B cell (primary cell): Measurements from ENCODE around the gene SRRM5. TPM values are rescaled to one million over a fixed set of nuclear protein-coding genes. Genes with fewer than 3 reads are reported as not detected.

Experiments used
- ATAC-seq: fragments of 200-7000 bp; cut with Tn5 transposase; one replicate; pipeline ENCODE4 v1.10.0; 2021; ENCODE audit warnings: low read depth, mild to moderate bottlenecking, moderate number of reproducible peaks, moderate library complexity
- CTCF ChIA-PET: fragments of 350-600 bp; sonication (Branson Sonifier 250); formaldehyde crosslinking; loops from one replicate; lab custom pipeline; 2021; ENCODE audit warnings: antibody characterized with exemption, inconsistent platforms; lab: Charles Lee
- POLR2A ChIA-PET: fragments of 350-600 bp; sonication (Branson Sonifier 250); formaldehyde crosslinking; loops from one replicate; lab custom pipeline; 2021; ENCODE audit warnings: antibody characterized with exemption; lab: Charles Lee
- DNase-seq: peaks from one replicate; pipeline ENCODE4 v3.0.0; 2013
- H2AFZ ChIP-seq: 2 replicates; pipeline ENCODE4 v1.6.1; 2012; ENCODE audit warnings: mild to moderate bottlenecking, low read depth, low read length; ENCODE audit not compliant: insufficient read depth, poor library complexity, severe bottlenecking
- H3K27ac ChIP-seq, 2 donors: 1 replicate in 1 of 2; 2 replicates in 1 of 2; pipeline ENCODE4 v1.5.1; 2012 to 2013; ENCODE audit warnings: low read length in 2 of 2, mild to moderate bottlenecking in 2 of 2, moderate library complexity in 1 of 2
- H3K27me3 ChIP-seq, 4 experiments: fragments of 200-600 bp in 1 of 4; sonication (generic) in 1 of 4; replicated peaks in 1 of 4; 1 replicate in 2 of 4; 2 replicates in 2 of 4; pipeline versions ENCODE4 v1.6.1 to v1.7.0; 2013 to 2016; ENCODE audit warnings: low read length in 3 of 4, mild to moderate bottlenecking in 2 of 4, mixed read lengths in 1 of 4, moderate library complexity in 1 of 4; ENCODE audit not compliant: insufficient read depth in 4 of 4, control insufficient read depth in 3 of 4; ENCODE audit errors: control extremely low read depth in 1 of 4
- H3K36me3 ChIP-seq, 2 experiments: replicated peaks in 1 of 2; 1 replicate in 1 of 2; 2 replicates in 1 of 2; pipeline versions ENCODE4 v1.6.1 to v1.7.1; 2013; ENCODE audit warnings: low read length in 1 of 2; ENCODE audit not compliant: insufficient read depth in 2 of 2, control insufficient read depth in 1 of 2; ENCODE audit errors: control extremely low read depth in 1 of 2, extremely low read depth in 1 of 2
- H3K4me1 ChIP-seq, 2 donors: fragments of 200-600 bp in 1 of 2; sonication (generic) in 1 of 2; 1 replicate in 1 of 2; 2 replicates in 1 of 2; pipeline versions ENCODE4 v1.5.1 to v1.6.1; 2013 to 2017; ENCODE audit warnings: low read length in 2 of 2; ENCODE audit not compliant: control insufficient read depth in 2 of 2, insufficient read depth in 2 of 2
- H3K4me2 ChIP-seq: replicated peaks from 2 replicates; pipeline ENCODE3; 2012; ENCODE audit warnings: mild to moderate bottlenecking, low read depth, low read length; ENCODE audit not compliant: poor library complexity, severe bottlenecking
- H3K4me3 ChIP-seq, 5 experiments: fragments of 200-600 bp in 1 of 5; sonication (generic) in 1 of 5; 1 replicate in 3 of 5; 2 replicates in 2 of 5; pipeline versions ENCODE4 v1.5.1 to v1.7.0; 2011 to 2016; ENCODE audit warnings: low read length in 4 of 5, mild to moderate bottlenecking in 4 of 5, low read depth in 2 of 5, control low read depth in 1 of 5, moderate library complexity in 1 of 5; ENCODE audit not compliant: insufficient read depth in 1 of 5; ENCODE audit errors: control extremely low read depth in 1 of 5, extremely low read depth in 1 of 5
- H3K79me2 ChIP-seq: fragments of 200-600 bp; sonication (generic); one replicate; pipeline ENCODE4 v1.6.0; 2016; ENCODE audit warnings: low read length; ENCODE audit not compliant: control insufficient read depth, insufficient read depth
- H3K9ac ChIP-seq: fragments of 200-600 bp; sonication (generic); 2 replicates; pipeline ENCODE4 v1.6.1; 2017; ENCODE audit warnings: mild to moderate bottlenecking, low read length, moderate library complexity
- H3K9me3 ChIP-seq, 3 donors: one replicate each; pipeline versions ENCODE4 v1.6.1 to v1.7.1; 2013; ENCODE audit warnings: low read length in 2 of 3; ENCODE audit not compliant: control insufficient read depth in 2 of 3, insufficient read depth in 1 of 3; ENCODE audit errors: control extremely low read depth in 1 of 3
- H4K20me1 ChIP-seq: 2 replicates; pipeline ENCODE4 v1.6.0; 2012; ENCODE audit warnings: mild to moderate bottlenecking, low read length; ENCODE audit not compliant: insufficient read depth, control insufficient read depth, poor library complexity, severe bottlenecking
- H3K27ac Mint-ChIP-seq: one replicate; pipeline ENCODE4 v1.8.0; 2021; ENCODE audit warnings: mixed read lengths
- H3K27me3 Mint-ChIP-seq: one replicate; pipeline ENCODE4 v1.8.0; 2021; ENCODE audit warnings: mixed read lengths
- H3K4me1 Mint-ChIP-seq: one replicate; pipeline ENCODE4 v1.8.0; 2021; ENCODE audit warnings: mixed read lengths
- H3K4me3 Mint-ChIP-seq: one replicate; pipeline ENCODE4 v1.8.0; 2021; ENCODE audit warnings: mixed read lengths
- H3K9me3 Mint-ChIP-seq: one replicate; pipeline ENCODE4 v1.8.0; 2022; ENCODE audit warnings: mixed read lengths; ENCODE audit not compliant: insufficient read depth
- CTCF ChIP-seq: fragments of 200-600 bp; IDR thresholded peaks from one replicate; pipeline ENCODE4 v1.8.0; 2022; ENCODE audit warnings: antibody characterized with exemption, mild to moderate bottlenecking
- EZH2 ChIP-seq: IDR thresholded peaks from 2 replicates; pipeline ENCODE4 v1.6.1; 2012; ENCODE audit warnings: borderline replicate concordance, low read depth, mild to moderate bottlenecking, moderate library complexity, low read length; ENCODE audit not compliant: insufficient read depth, poor library complexity, severe bottlenecking
- WGBS: methylation state at CpG from one replicate; pipeline ENCODE4 v1.1.5; 2013; ENCODE audit warnings: missing lambda C conversion rate; ENCODE audit not compliant: insufficient coverage; 5-methylcytosine and 5-hydroxymethylcytosine counted together
- intact Hi-C: fragments of 100-400 bp; cut with micrococcal nuclease; formaldehyde crosslinking; loops from one replicate; pipeline ENCODE4 v1.10.0; 2022
- polyA plus RNA-seq: library from polyadenylated mRNA; depleted of rRNA; stranded (reverse); fragments of >200 nt; gene quantifications from 2 replicates; pipeline ENCODE4 v1.2.3, GENCODE V29; 2012
- total RNA-seq, 2 donors: library from RNA; stranded (reverse); fragments of 120-200 nt in 1 of 2; gene quantifications; 1 replicate in 1 of 2; 2 replicates in 1 of 2; pipeline versions ENCODE4 v1.2.3 to v1.2.4, GENCODE V29; 2013 to 2022

SRRM5 gene
- total and polyA plus RNA-seq, 2 donors (not counting 1 experiment from before 2014, with no cell fraction given): 0.64 to 1.4 TPM

- Histone ChIP-seq H3K9ac (no peak overlapping the region), H3K4me1 (peaks cover 3 to 8% of the 10 kb centered on the region in 2 donors), H3K9me3 (no peaks in the 10 kb centered on the region), H3K79me2 (peaks cover 32% of the 10 kb centered on the region), H3K36me3 (peaks cover 0 to 26% of the 10 kb centered on the region in 2 experiments), H3K4me3 (no peak overlapping the region), H4K20me1 (peaks cover 6% of the 10 kb centered on the region), H3K4me2 (no peak overlapping the region), H3K27me3 (no peaks in the 10 kb centered on the region), H3K27ac (no peak overlapping the region), H2AFZ (no peak overlapping the region)
- no peak for ATAC-seq
- Mint-ChIP-seq H3K4me1 (peaks cover 4% of the 10 kb centered on the region), H3K27ac (no peak overlapping the region), H3K4me3 (no peak overlapping the region), H3K27me3 (no peaks in the 10 kb centered on the region), H3K9me3 (no peaks in the 10 kb centered on the region)
- intact Hi-C loops: no loop called here
- no peak for TF ChIP-seq EZH2
- no peak for TF ChIP-seq CTCF
- no peak for DNase-seq
- CTCF ChIA-PET: no interaction called here
- POLR2A ChIA-PET: interaction anchor here (0.6 kb wide), 1 partner anchor 132 kb away, joined by 3 read pairs; no protein-coding TSS in a partner anchor
- WGBS: 100% methylated on average over 2 of the region's 3 CpGs
Measured at GRCh38 chr19:43610493-43610892, 1.4 kb upstream of the SRRM5 start.

- Histone ChIP-seq H3K9me3 (no peaks in the 10 kb centered on the region), H2AFZ (no peak overlapping the region), H3K36me3 (peaks cover 0 to 26% of the 10 kb centered on the region in 2 experiments), H3K79me2 (peaks cover 36% of the 10 kb centered on the region), H3K4me3 (no peak overlapping the region), H3K27me3 (no peaks in the 10 kb centered on the region), H4K20me1 (peaks cover 6% of the 10 kb centered on the region), H3K4me2 (no peak overlapping the region), H3K27ac (no peak overlapping the region), H3K4me1 (peaks cover 3 to 6% of the 10 kb centered on the region in 2 donors), H3K9ac (no peak overlapping the region)
- no peak overlapping the region for H3K4me3 Mint-ChIP-seq
- no peaks in the 10 kb centered on the region for H3K9me3 Mint-ChIP-seq
- ChIA-PET POLR2A (no interaction called here), CTCF (no interaction called here)
- TF ChIP-seq EZH2 (no peak), CTCF (no peak)
- DNase-seq: no peak
- H3K4me1 Mint-ChIP-seq: peaks cover 5% of the 10 kb centered on the region
- intact Hi-C loops: no loop called here
- H3K27me3 Mint-ChIP-seq: no peaks in the 10 kb centered on the region
- ATAC-seq: no peak
- WGBS: 98% methylated on average over 10 of the region's 12 CpGs
- no peak overlapping the region for H3K27ac Mint-ChIP-seq
Measured at GRCh38 chr19:43612374-43612773, 486 bp downstream of the SRRM5 start.
